ENCODE results near the gene GOLGA6L7.
"Not testable (repeated sequence)": the region's sequence is repeated elsewhere in the genome, so short reads cannot be mapped to it uniquely, and the experiment has no call there.

DNA sequence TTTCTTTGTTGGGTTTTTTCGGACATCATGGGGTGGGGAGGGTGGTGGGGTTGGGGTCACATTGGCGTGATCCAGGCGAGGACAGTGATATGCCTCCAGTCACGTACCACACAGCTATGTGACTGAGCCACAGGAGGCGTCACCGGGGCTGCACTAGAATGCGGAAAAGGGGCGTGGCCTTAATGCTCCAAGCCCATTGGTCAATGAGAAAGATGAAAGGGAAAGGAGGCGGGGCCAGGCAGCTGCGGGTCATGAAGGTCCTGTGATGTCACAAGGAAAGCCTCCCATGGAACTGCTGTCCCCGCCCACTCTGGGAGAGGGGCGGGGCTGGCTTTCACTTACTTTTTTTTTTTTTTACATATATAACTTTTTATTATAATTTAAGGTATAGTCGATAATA is at the start of gene GOLGA6L7:
- TF ChIP-seq, protein P1, sequence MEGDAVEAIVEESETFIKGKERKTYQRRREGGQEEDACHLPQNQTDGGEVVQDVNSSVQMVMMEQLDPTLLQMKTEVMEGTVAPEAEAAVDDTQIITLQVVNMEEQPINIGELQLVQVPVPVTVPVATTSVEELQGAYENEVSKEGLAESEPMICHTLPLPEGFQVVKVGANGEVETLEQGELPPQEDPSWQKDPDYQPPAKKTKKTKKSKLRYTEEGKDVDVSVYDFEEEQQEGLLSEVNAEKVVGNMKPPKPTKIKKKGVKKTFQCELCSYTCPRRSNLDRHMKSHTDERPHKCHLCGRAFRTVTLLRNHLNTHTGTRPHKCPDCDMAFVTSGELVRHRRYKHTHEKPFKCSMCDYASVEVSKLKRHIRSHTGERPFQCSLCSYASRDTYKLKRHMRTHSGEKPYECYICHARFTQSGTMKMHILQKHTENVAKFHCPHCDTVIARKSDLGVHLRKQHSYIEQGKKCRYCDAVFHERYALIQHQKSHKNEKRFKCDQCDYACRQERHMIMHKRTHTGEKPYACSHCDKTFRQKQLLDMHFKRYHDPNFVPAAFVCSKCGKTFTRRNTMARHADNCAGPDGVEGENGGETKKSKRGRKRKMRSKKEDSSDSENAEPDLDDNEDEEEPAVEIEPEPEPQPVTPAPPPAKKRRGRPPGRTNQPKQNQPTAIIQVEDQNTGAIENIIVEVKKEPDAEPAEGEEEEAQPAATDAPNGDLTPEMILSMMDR (IDR thresholded peaks at IDR 0.05; ENCODE audit: low read depth, low read length): not testable (repeated sequence)
- TF ChIP-seq EZH2phosphoT487 (IDR thresholded peaks at IDR 0.05; ENCODE audit: low read depth): not testable (repeated sequence)
